PC-9 (cell line): ENCODE data around the gene FAM184B. TPM values are rescaled to one million over a fixed set of nuclear protein-coding genes. Genes with fewer than 3 reads are reported as not detected.

Experiments
- BruUV-seq: library from RNA; stranded (reverse); fragments of 400-500 nt; replicated peaks from 2 replicates; lab custom pipeline; 2021; lab: Mats Ljungman, UMichigan
- CTCF ChIA-PET: fragments of 300-600 bp; sonication (Branson Sonifier 250); formaldehyde crosslinking; loops from one replicate; lab custom pipeline; 2022; ENCODE audit warnings: antibody characterized with exemption; lab: Charles Lee
- POLR2A ChIA-PET: fragments of 300-600 bp; sonication (Branson Sonifier 250); formaldehyde crosslinking; loops from one replicate; lab custom pipeline; 2022; ENCODE audit warnings: antibody characterized with exemption; ENCODE audit not compliant: unreplicated experiment; lab: Charles Lee
- DNase-seq, 2 experiments: peaks; one replicate each; pipeline versions ENCODE4 v3.0.0 to v3.0.0-alpha.2; 2015 to 2022; ENCODE audit warnings: mixed read lengths in 1 of 2
- H2AFZ ChIP-seq: fragments of 200-600 bp; sonication (generic); 2 replicates; pipeline ENCODE4 v1.8.1; 2017; ENCODE audit warnings: antibody characterized with exemption
- H3F3A ChIP-seq: fragments of 200-600 bp; sonication (generic); 2 replicates; pipeline ENCODE4 v1.8.1; 2017; ENCODE audit warnings: antibody characterized with exemption, mild to moderate bottlenecking, low read depth; ENCODE audit not compliant: insufficient read depth
- H3K27ac ChIP-seq: fragments of 200-600 bp; sonication (generic); 2 replicates; pipeline ENCODE4 v1.6.1; 2016; ENCODE audit warnings: mixed run types
- H3K27me3 ChIP-seq: fragments of 200-600 bp; sonication (generic); 2 replicates; pipeline ENCODE4 v1.6.1; 2016; ENCODE audit warnings: low read depth, mixed run types; ENCODE audit not compliant: insufficient read depth
- H3K36me3 ChIP-seq: fragments of 200-600 bp; sonication (generic); 2 replicates; pipeline ENCODE4 v1.6.1; 2016; ENCODE audit warnings: low read depth, mixed run types
- H3K4me1 ChIP-seq: fragments of 200-600 bp; sonication (generic); replicated peaks from 2 replicates; pipeline ENCODE4 v1.6.1; 2016; ENCODE audit warnings: mixed run types; ENCODE audit not compliant: insufficient read depth
- H3K4me2 ChIP-seq: fragments of 200-600 bp; sonication (generic); 2 replicates; pipeline ENCODE4 v1.6.1; 2017; ENCODE audit warnings: mixed run types
- H3K4me3 ChIP-seq: fragments of 200-600 bp; sonication (generic); 2 replicates; pipeline ENCODE4 v1.6.1; 2016; ENCODE audit warnings: mixed run types
- H3K79me2 ChIP-seq: fragments of 200-600 bp; sonication (generic); 2 replicates; pipeline ENCODE4 v1.6.1; 2017; ENCODE audit warnings: low read depth, mixed run types
- H3K9me2 ChIP-seq: fragments of 200-600 bp; sonication (generic); 2 replicates; pipeline ENCODE4 v1.8.1; 2017; ENCODE audit warnings: mild to moderate bottlenecking; ENCODE audit not compliant: insufficient read depth
- H3K9me3 ChIP-seq: fragments of 200-600 bp; sonication (generic); 2 replicates; pipeline ENCODE4 v1.8.1; 2016; ENCODE audit warnings: low read depth; ENCODE audit not compliant: insufficient read depth
- H4K20me1 ChIP-seq: fragments of 200-600 bp; sonication (generic); 2 replicates; pipeline ENCODE4 v1.8.1; 2017; ENCODE audit not compliant: insufficient read depth
- EZH2 ChIP-seq: fragments of 200-600 bp; sonication (generic); IDR thresholded peaks from 2 replicates; pipeline ENCODE4 v1.8.0; 2017; ENCODE audit warnings: antibody characterized with exemption, low read depth
- intact Hi-C: fragments of 100-400 bp; cut with micrococcal nuclease; formaldehyde crosslinking; loops from one replicate; pipeline ENCODE4 v1.10.0; 2022; ENCODE audit not compliant: unreplicated experiment
- total RNA-seq: library from RNA; stranded (reverse); gene quantifications from 2 replicates; pipeline ENCODE4 v1.2.3, GENCODE V29; 2021
- TF ChIP-seq, protein P1 (sequence below): fragments of 200-600 bp; sonication (generic); conservative IDR thresholded peaks from 2 replicates; pipeline ENCODE4 v1.6.1; 2017; ENCODE audit warnings: mixed run types, antibody characterized with exemption, mild to moderate bottlenecking, moderate library complexity

FAM184B gene
- total RNA-seq, 1 experiment from 2014 or later, result not detected

DNA sequence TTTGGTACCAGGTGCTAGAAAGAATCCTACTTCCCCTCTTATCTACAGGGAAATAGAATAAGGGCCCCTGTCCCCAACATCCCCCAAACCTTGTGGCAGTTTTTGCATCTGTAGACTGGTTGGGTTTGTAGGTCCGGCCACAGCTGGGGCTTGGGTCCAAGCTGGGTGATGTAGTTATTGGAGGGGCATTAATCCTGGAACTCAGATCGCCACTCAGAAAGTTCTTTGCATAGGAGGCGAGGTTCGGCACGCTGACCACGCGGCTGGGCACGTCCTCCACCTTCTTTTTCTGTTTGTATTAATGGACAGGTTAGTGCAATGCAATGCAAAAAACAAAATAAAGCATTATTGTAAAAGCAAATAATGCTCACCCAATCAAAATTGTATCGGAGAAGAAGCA lies 147.8 kb downstream of the FAM184B start:
- Histone ChIP-seq H3K4me2 (no peak overlapping the region), H3K36me3 (0 out of 2 replicates have a peak, but pooled peaks cover 4% of the 10 kb centered on the region), H3K9me2 (no peaks in the 10 kb centered on the region), H2AFZ (no peak overlapping the region), H3K27ac (no peak overlapping the region), H3K27me3 (no peaks in the 10 kb centered on the region), H3K9me3 (no peaks in the 10 kb centered on the region), H3K4me3 (no peak overlapping the region), H3K4me1 (no peaks in the 10 kb centered on the region), H3K79me2 (no peaks in the 10 kb centered on the region), H3F3A (no peaks in the 10 kb centered on the region), H4K20me1 (no peaks in the 10 kb centered on the region; the same call in 1 of the 2 replicates)
- POLR2A ChIA-PET, result no interaction called here
- no peak for DNase-seq
- CTCF ChIA-PET, result no interaction called here
- BruUV-seq, result no TSS peak
- TF ChIP-seq EZH2, result no peak
- TF ChIP-seq, protein P1, sequence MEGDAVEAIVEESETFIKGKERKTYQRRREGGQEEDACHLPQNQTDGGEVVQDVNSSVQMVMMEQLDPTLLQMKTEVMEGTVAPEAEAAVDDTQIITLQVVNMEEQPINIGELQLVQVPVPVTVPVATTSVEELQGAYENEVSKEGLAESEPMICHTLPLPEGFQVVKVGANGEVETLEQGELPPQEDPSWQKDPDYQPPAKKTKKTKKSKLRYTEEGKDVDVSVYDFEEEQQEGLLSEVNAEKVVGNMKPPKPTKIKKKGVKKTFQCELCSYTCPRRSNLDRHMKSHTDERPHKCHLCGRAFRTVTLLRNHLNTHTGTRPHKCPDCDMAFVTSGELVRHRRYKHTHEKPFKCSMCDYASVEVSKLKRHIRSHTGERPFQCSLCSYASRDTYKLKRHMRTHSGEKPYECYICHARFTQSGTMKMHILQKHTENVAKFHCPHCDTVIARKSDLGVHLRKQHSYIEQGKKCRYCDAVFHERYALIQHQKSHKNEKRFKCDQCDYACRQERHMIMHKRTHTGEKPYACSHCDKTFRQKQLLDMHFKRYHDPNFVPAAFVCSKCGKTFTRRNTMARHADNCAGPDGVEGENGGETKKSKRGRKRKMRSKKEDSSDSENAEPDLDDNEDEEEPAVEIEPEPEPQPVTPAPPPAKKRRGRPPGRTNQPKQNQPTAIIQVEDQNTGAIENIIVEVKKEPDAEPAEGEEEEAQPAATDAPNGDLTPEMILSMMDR, result no peak
- intact Hi-C loops, result loop anchor here (10.0 kb wide), 1 partner anchor 961 kb away; no protein-coding TSS in a partner anchor

DNA sequence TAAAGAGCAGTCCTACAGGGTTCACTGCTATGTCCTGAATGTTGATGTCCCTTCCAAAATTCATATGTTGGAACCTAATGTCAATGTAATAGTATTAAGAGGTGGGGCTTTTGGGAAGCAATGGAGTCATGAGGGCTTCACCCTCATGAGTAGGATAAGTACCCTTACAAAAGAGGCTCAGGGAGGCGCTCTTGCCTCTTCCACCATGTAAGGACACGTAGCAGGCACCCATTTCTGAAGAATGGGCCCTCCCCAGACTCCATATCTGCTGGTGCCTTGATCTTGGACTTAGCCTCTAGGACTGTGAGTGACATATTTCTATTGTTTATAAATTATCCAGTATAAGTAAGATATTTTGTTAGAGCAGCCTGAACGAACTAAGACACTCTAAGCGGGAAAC lies 151.2 kb downstream of the FAM184B start:
- no peak overlapping the region for H3K4me2 ChIP-seq
- no peak overlapping the region for H2AFZ ChIP-seq
- no peaks in the 10 kb centered on the region for H3K79me2 ChIP-seq
- no peak overlapping the region for H3K4me3 ChIP-seq
- no peaks in the 10 kb centered on the region for H3K27me3 ChIP-seq
- H3K9me2 ChIP-seq, result no peaks in the 10 kb centered on the region
- no peaks in the 10 kb centered on the region for H3F3A ChIP-seq
- H4K20me1 ChIP-seq, result no peaks in the 10 kb centered on the region
- TF ChIP-seq, protein P1, result no peak
- TF ChIP-seq EZH2, result no peak
- H3K4me1 ChIP-seq, result no peaks in the 10 kb centered on the region
- H3K36me3 ChIP-seq, result 0 out of 2 replicates have a peak, but pooled peaks cover 4% of the 10 kb centered on the region
- CTCF ChIA-PET, result no interaction called here
- POLR2A ChIA-PET, result no interaction called here
- no TSS peak for BruUV-seq
- intact Hi-C loops, result loop anchor here (10.0 kb wide), 1 partner anchor 965 kb away; no protein-coding TSS in a partner anchor
- no peaks in the 10 kb centered on the region for H3K9me3 ChIP-seq
- no peak overlapping the region for H3K27ac ChIP-seq
- DNase-seq, result no peak

DNA sequence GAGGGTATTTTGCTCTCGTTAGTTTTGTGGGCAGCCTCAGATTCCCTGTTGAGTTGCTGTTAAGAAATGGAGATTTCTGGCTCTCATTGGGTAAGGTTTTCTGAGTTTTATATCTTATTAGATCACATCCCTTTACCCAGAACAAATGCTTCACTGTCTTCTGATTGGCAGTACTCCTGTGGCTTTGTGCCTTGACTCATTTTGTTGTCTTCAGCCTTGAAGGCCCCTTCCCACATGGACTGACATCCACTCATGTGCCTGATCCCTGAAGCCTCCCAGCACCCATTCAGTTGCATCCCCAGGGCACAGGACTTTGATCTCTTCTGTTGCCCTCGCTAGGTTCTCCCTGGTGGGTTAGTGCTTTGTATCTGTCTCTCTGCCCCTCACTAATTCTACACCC lies 156.6 kb downstream of the FAM184B start:
- Histone ChIP-seq H3K36me3 (peaks cover 5% of the 10 kb centered on the region), H3F3A (no peaks in the 10 kb centered on the region), H2AFZ (no peak overlapping the region), H3K79me2 (no peaks in the 10 kb centered on the region), H3K27ac (no peak overlapping the region), H3K9me3 (no peaks in the 10 kb centered on the region), H3K4me2 (no peak overlapping the region), H3K9me2 (no peaks in the 10 kb centered on the region), H4K20me1 (no peaks in the 10 kb centered on the region), H3K4me1 (no peaks in the 10 kb centered on the region), H3K27me3 (no peaks in the 10 kb centered on the region), H3K4me3 (no peak overlapping the region)
- intact Hi-C loops, result no loop called here
- POLR2A ChIA-PET, result no interaction called here
- no TSS peak for BruUV-seq
- CTCF ChIA-PET, result no interaction called here
- TF ChIP-seq, protein P1, result no peak
- TF ChIP-seq EZH2, result no peak
- DNase-seq, result no peak
